Smooth muscle cell (in vitro differentiated cells): ENCODE results near the gene SCYL1. TPM values are rescaled to one million over a fixed set of nuclear protein-coding genes. Genes with fewer than 3 reads are reported as not detected.
A peak's percentile ranks its signal among the peaks of the same experiment; 100 is the strongest.

Experiments used
- DNase-seq: peaks from one replicate; lab custom pipeline; 2025; ENCODE audit not compliant: unreplicated experiment; lab: John Stamatoyannopoulos, UW
- H2AFZ ChIP-seq: fragments of 200-600 bp; sonication (generic); 2 replicates; pipeline ENCODE4 v1.6.0; 2016; ENCODE audit warnings: antibody characterized with exemption, low read depth, mild to moderate bottlenecking
- H3F3A ChIP-seq: fragments of 200-600 bp; sonication (generic); 2 replicates; pipeline ENCODE4 v1.6.0; 2017; ENCODE audit warnings: antibody characterized with exemption, low read depth
- H3K27ac ChIP-seq: fragments of 200-600 bp; sonication (generic); 2 replicates; pipeline ENCODE4 v1.5.1; 2016; ENCODE audit warnings: low read depth, mild to moderate bottlenecking
- H3K27me3 ChIP-seq: fragments of 200-600 bp; sonication (generic); 2 replicates; pipeline ENCODE4 v1.6.1; 2016; ENCODE audit warnings: low read depth, mild to moderate bottlenecking
- H3K36me3 ChIP-seq: fragments of 200-600 bp; sonication (generic); 2 replicates; pipeline ENCODE4 v1.5.1; 2016; ENCODE audit warnings: low read depth
- H3K4me1 ChIP-seq: fragments of 200-600 bp; sonication (generic); 2 replicates; pipeline ENCODE4 v1.5.1; 2016; ENCODE audit warnings: low read depth
- H3K4me2 ChIP-seq: fragments of 200-600 bp; sonication (generic); 2 replicates; pipeline ENCODE4 v1.6.0; 2016; ENCODE audit warnings: mild to moderate bottlenecking
- H3K4me3 ChIP-seq: fragments of 200-600 bp; sonication (generic); 2 replicates; pipeline ENCODE4 v1.5.1; 2016; ENCODE audit warnings: mild to moderate bottlenecking
- H3K79me2 ChIP-seq: fragments of 200-600 bp; sonication (generic); 2 replicates; pipeline ENCODE4 v1.6.0; 2016; ENCODE audit warnings: low read depth, mild to moderate bottlenecking
- H3K9ac ChIP-seq: fragments of 200-600 bp; sonication (generic); 2 replicates; pipeline ENCODE4 v1.6.0; 2016; ENCODE audit warnings: low read depth
- H3K9me3 ChIP-seq: fragments of 200-600 bp; sonication (generic); replicated peaks from 2 replicates; pipeline ENCODE4 v1.5.1; 2016; ENCODE audit warnings: low read depth
- H4K20me1 ChIP-seq: fragments of 200-600 bp; sonication (generic); 2 replicates; pipeline ENCODE4 v1.6.0; 2016; ENCODE audit warnings: low read depth
- CTCF ChIP-seq: fragments of 200-600 bp; sonication (generic); IDR thresholded peaks from 2 replicates; pipeline ENCODE4 v1.5.1; 2017; ENCODE audit warnings: borderline replicate concordance, mild to moderate bottlenecking, antibody characterized with exemption; ENCODE audit not compliant: insufficient read depth, poor library complexity, severe bottlenecking
- WGBS: methylation state at CpG from one replicate; pipeline ENCODE4 v1.1.7; 2016; ENCODE audit warnings: low lambda C conversion rate; 5-methylcytosine and 5-hydroxymethylcytosine counted together
- polyA plus RNA-seq: library from polyadenylated mRNA; unstranded; fragments of >200 nt; fragmentation: Nextera tagmentation; extraction: Ambion mirVana; gene quantifications from 2 replicates; pipeline ENCODE4 v1.2.1, GENCODE V29; 2016
- total RNA-seq: library from RNA; depleted of rRNA; stranded (reverse); fragments of >200 nt; gene quantifications from 2 replicates; pipeline ENCODE4 v1.2.3, GENCODE V29; 2014

SCYL1 gene
- total and polyA plus RNA-seq, 2 experiments from 2014 or later = 66.6 to 123 TPM

DNA sequence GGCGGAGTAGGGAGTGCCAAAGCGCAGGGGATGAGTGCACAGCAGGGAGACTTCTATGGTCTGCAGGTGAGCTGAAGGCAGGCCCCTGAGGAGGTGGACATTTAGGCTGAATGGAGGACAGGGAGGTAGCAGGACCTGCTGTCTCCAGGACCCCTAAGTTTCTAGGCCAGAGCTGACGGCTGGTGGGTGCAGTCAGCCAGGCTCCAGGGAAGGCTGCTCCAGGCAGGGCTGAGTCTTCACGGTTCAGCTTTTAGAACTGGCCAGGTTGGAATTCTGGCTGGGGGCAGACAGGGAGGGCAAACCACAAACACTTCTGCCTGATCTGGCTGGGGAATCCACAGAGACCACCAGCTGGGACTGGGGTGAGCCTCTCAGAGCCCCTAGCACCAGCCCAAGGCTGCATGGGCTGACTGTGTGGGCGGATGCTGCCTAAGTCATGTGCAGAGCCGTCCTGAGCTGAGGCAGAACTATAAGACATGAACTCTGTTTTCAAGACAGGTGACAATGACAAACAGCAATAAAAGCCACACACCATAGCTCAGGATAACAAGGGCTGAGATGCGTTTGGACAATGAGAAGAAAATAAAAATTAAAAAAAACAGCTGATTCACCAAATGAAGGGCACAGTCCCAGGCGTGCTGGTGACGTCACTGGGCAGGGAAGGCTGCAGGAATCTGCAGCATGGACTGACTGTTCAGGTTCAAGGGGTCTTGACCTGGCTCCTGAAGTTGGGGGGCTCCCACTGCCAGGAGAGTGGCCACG lies 36.4 kb upstream of the SCYL1 start:
- Histone ChIP-seq H3K4me2 (peak overlapping the region; percentile 77), H3K4me1 (peaks cover 78% of the 10 kb centered on the region), H3K36me3 (no peaks in the 10 kb centered on the region), H2AFZ (no peak overlapping the region), H3K9ac (peak overlapping the region; percentile 92), H3K27ac (peak overlapping the region; percentile 98), H4K20me1 (no peaks in the 10 kb centered on the region), H3K9me3 (no peaks in the 10 kb centered on the region), H3K79me2 (peaks cover 10% of the 10 kb centered on the region), H3F3A (peaks cover 63% of the 10 kb centered on the region), H3K27me3 (no peaks in the 10 kb centered on the region), H3K4me3 (peak overlapping the region; percentile 29)
- no peak for DNase-seq
- TF ChIP-seq CTCF = no peak
- WGBS = 17% methylated on average over 10 of the region's 10 CpGs

DNA sequence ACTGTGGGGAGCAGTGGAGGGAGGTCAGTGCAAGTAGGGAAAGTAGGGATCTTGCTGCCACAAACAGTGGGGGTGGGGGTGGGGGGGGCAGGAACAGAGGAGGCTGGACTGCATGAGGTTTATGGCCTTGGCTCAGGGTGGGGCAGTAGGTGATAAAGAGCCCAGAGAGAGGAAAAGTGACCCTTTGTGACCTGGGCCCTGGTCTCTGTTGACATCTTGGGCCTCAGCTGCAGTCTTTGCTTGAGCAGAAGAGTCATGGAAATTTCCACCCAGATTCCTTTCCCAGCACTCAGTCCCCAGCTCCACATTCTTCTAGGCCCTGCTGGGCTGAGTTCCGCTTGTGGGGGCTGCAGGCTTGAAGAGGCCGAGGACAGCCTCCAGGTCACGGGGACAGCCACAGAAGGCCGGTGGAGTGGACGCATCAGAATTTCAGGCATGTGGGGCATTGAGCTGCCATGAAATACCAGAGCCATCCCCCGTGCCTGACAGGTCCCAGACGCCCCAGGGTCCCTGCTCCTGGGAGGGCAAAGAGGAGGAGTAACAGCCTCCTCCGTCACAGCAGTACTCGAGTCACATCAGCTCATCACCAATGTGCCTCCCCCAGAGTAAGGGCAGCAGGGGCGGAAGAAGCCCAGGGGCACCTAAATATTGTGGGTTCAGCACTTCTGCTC lies 35.7 kb upstream of the SCYL1 start:
- 4% methylated on average over 10 of the region's 10 CpGs for WGBS
- Histone ChIP-seq H3K79me2 (peaks cover 10% of the 10 kb centered on the region), H3K4me2 (peak overlapping the region; percentile 77), H3F3A (peaks cover 68% of the 10 kb centered on the region), H3K27me3 (no peaks in the 10 kb centered on the region), H2AFZ (no peak overlapping the region), H3K4me1 (peaks cover 85% of the 10 kb centered on the region), H3K9me3 (no peaks in the 10 kb centered on the region), H3K36me3 (no peaks in the 10 kb centered on the region), H3K9ac (peak overlapping the region; percentile 92), H3K27ac (peak overlapping the region; percentile 98), H4K20me1 (no peaks in the 10 kb centered on the region), H3K4me3 (no peak overlapping the region)
- TF ChIP-seq CTCF = no peak
- peak; percentile 57 for DNase-seq

GRCh38 chr11:65489706-65490320 lies 35.1 kb upstream of the SCYL1 start:
- no peaks in the 10 kb centered on the region for H4K20me1 ChIP-seq
- no peaks in the 10 kb centered on the region for H3K27me3 ChIP-seq
- no peak overlapping the region for H2AFZ ChIP-seq
- peak overlapping the region; percentile 92 for H3K9ac ChIP-seq
- no peaks in the 10 kb centered on the region for H3K9me3 ChIP-seq
- DNase-seq = no peak
- peak overlapping the region; percentile 98 for H3K27ac ChIP-seq
- H3K36me3 ChIP-seq = no peaks in the 10 kb centered on the region
- no peak for TF ChIP-seq CTCF
- H3K4me3 ChIP-seq = no peak overlapping the region
- H3F3A ChIP-seq = peaks cover 67% of the 10 kb centered on the region
- peaks cover 87% of the 10 kb centered on the region for H3K4me1 ChIP-seq
- peaks cover 10% of the 10 kb centered on the region for H3K79me2 ChIP-seq
- H3K4me2 ChIP-seq = peak overlapping the region; percentile 77
- WGBS = 4% methylated on average over 8 of the region's 8 CpGs
